ENCODE results near the gene EMILIN2.
"Not testable (repeated sequence)": the region's sequence is repeated elsewhere in the genome, so short reads cannot be mapped to it uniquely, and the experiment has no call there.

EMILIN2 gene

DNA sequence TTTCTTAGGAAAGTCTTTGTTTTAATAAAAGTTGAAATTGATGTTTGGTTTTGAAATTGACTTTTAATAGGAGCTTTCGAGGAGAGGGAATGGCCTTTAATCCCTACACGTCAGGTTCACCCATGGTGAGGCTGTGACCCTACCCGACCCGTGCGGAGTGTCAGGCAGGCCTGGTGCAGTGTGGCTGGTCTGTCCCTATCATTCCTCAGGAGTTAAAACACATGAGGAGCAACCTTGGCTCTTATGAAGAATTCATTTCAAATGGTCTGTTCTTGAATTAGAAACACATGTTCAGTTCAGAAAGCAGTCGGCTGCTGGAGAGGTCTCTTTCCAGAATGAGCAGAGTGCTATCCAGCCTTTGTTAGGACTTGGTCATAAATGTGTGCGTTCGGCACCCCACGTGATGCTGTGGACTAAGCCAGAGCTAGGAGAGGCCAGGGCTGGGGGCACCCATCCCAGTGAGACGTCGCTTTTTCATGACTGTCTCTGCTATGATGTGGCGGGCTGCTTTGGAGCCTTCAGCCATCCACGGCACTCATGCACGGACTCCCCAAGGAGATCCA, 54.7 kb downstream of the EMILIN2 start:
- no peak for DNase-seq

DNA sequence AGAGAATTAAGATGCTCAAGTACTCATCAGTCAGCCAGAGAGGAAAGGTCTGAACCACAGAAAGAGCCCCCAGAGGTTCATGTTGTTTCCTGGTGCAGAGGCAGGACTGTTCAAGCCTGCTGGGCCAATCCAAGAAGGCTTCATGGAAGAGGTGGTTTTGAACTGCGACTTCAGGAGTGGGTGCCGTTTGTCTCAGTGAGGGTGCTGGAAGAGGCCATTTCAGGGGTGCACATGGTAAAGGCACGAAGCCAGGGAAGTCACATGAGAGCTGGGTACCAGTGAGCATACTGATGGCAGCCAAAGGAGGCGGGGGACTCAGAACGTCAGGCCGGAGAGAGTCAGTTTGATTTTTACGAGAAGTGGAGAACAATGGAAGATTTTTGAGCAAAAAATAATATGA, 55.5 kb downstream of the EMILIN2 start:
- DNase-seq = no peak

GRCh38 chr18:2903006-2903405, 56.2 kb downstream of the EMILIN2 start:
- no peak for DNase-seq

DNA sequence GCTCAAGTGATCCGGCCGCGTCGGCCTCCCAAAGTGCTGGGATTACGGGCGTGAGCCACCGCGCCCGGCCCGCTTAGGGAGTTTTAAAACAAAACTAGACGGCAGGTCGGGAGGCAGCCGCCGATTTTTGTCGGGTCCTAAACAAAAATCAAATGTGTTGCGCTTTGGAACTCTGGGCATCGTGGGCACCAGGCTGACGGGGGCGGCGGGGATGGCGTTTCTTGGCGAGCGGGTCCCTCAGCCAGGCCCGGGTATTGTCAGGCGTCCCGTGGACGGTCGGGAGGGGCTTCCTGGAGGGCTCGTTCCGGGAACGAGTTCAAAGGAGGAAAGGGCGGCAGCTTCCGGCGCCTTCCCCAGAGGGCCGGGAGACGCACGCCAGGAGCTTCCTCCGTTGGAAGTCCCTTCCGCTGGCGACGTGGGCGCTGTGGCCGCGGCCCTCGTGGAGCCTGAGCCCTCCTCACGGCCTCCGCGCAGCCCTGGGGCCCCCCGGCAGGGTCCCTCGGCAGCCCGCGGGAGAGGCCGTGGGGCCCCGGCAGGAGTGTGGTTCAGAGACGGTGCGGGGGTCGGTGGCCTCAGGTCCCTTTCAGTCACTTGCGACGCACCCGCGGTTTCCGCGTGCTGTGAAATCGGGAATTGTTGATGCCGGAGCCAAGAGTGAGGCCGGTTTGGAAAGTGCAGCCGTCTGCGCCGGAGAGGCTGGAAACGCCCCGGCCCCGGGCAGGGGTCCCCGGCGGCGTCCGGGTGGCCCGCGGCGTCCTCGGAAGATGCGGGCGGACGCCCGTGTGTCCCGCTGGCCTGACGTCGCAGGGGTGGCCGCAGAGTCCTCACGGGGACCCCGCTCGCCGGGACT, 59.3 kb downstream of the EMILIN2 start:
- no peak for DNase-seq

- no peak for DNase-seq
Observed at GRCh38 chr18:2906704-2907549, 60.1 kb downstream of the EMILIN2 start.

- DNase-seq = no peak
Observed at GRCh38 chr18:2907550-2908135, 60.8 kb downstream of the EMILIN2 start.

- DNase-seq = no peak
Observed at GRCh38 chr18:2908166-2908945, 61.5 kb downstream of the EMILIN2 start.

DNA sequence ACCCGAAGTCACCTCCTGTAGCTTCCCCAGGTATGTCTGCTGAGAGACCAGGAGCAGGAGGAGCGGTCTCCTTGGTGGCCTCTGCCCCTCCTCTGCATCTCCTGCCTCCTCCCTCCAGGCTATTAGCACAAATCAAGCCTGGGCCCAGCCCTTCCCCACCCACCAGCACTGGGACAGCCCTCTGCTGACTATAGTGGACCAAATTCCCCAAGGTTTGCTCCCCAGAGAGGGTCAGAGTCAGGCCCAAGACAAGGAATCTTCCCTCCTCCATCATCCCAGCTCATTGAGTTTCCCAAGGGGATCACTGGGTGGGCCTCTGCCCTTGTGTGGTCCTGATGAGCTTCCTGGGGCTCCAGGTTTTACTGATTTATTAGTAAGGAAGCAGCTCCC, 62.1 kb downstream of the EMILIN2 start:
- no peak for DNase-seq

- no peak for DNase-seq
Observed at GRCh38 chr18:2909431-2910140, 62.8 kb downstream of the EMILIN2 start.

GRCh38 chr18:2910261-2910660, 63.5 kb downstream of the EMILIN2 start:
- DNase-seq = no peak

DNA sequence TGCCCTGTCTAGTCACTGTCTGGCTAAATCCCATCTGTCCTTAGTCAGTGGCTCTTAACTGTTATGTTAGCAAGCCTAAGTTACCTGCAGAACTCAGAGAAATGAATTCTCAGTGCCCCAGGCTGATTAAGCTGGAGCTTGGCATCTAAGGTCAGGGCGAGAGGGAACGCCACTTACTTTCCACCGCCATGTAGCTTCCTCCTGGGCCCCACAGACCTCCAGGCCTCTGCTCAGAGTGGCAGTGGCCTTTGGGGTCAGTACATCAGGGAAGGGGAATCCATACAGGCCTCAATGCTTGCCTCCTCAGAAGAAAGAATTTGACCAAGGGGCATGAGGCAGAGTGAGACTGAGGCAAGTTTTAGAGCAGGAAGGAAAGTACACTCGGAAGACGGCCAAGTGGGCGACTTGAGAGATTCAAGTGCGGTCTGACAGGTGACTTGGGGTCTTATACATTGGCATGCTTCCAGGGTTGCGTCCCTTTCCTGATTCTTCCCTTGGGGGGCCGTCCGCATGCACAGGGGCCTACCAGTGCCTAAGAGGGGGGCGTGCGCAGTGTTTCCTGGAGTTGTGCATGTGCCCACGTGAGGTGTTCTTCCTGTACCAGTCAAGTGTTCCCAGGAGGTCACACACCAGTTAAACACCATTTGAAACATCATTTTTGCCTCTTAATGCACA, 64.1 kb downstream of the EMILIN2 start:
- no peak for DNase-seq

DNA sequence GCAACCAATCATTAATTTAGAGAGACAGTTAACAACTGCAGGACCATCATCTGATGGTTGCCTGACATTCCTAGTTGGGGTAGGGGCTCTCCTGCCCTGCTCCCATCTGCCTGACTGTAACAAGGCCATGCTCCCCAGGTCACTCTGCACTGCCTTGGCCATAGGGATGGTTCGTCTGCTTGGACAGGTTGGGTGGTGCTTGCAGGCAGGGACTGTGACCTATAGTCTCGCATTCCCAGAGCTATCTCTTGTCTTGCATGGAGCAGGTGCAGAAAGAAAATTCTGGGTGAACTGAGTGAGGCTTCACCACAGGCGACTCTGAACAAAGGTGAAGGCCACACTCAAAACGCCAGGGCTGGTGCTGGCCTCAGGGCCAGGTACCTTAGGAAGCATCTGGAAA, 64.7 kb downstream of the EMILIN2 start:
- no peak for DNase-seq

DNA sequence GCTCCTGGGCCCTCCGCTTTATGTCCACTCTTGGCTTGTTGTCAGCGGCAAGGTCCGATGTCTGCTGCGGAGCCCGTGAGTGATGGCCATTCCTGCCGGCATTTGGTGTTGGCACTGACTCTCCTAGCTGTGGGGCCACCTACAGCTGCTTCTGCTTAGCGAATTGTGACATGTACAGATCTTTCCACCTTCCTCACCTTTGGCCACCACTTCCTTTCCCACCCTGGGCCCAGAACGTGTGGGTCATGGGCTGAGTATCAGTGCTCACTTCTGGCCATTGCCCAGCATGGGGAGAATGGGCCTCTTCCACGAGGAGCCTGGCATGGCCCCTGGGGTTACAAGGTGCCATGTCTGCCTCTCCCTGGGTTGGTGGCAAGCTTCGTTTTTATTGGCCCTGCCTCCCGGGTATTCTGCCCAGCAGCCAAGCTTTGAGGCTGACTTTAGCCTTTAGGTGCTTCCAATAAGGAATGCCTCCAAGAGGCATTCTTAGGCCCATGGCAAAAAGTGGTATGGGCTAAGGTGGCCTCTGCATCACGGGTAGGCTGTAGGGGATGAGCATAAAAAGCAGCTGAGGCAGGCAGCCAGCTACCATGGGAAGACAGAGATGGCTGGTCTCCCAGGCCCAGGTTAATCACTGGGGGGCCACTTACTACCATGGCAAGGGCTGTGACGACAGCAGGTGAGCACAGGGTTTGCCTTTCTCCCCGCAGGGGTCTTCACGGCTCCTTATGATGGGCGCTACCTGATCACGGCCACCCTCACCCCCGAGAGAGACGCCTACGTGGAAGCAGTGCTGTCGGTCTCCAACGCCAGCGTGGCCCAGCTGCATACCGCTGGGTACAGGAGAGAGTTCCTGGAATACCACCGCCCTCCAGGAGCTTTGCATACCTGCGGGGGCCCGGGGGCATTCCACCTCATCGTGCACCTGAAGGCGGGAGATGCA, 65.8 kb downstream of the EMILIN2 start:
- DNase-seq = no peak

DNA sequence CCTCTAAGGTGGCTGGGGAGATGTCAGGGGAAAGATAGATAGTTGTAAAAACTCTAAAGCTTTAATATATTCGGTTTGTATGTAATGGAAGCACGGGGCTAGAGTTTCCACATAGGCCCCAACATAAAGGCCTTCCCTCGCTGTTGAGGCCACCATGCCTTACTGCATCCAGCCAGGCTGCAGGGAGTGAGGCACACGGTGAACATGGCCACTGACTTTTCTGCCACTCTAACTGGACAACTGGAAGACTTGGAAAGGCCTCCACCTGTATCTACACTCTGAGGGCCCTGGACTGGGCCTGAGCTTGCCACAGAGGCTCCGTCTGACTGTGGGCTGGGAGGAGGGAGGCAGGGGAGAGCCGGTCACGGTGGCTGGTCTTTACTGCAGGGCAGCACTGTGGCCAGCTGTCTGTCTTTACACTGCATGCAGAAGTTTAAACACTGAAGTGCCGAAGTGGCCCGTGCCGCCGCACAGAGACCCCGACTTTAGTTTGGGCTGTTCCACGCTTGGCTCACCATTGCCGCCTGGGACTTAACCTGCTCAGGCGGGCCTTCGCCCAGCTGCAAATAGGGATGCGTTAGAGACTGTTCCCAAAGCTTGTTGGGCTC, 66.7 kb downstream of the EMILIN2 start:
- no peak for DNase-seq

DNA sequence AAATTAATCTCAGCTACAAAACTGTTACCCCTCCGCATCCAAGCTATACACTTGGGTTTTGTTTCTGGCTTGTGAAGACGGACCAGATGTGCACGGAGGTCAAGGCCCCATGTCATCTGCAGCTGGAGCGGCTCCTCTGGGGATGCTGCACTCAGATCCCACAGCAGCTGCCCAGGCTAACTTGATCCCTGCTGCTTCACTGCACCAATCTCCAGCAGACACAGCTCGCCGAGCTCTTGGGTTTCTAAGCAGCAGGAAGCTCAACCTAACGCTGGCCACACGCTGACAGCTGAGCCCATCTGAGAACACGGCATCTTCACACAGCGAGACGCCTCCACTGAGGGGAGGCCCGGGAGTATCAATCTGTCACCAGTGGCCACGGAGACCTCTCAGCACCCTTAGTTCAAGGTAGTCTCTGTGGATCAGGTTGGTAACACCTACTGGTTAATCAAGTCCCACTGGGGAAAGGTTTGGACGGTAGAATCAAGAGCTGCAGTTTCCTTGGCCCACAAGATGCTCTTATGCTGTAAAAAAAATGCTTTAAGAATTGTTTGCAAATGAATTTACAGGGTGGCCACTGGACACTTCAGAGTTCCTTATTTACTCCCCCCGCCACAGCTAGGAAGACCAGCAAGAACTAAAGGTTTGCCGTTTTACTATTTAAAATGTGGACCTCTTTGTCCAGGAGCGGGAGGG, 67.5 kb downstream of the EMILIN2 start:
- DNase-seq = no peak

DNA sequence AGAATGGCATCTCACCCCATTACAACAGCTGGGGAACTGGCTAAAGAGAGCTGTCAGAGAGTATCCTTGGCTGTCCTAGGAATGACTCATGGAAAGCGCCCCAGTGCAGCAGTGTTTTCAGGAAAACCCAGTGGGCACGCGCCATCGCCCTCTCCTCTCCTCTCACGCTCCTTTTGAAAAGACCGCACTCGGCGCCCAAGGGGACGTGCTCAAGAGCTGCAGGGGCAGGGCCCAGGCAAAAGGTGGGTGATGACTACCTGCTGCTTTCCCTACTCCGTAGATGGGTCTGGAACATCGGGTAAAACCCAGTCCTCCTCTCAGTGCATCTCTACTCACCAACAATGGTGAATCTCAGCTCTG, 68.1 kb downstream of the EMILIN2 start:
- no peak for DNase-seq

GRCh38 chr18:2915486-2915885, 68.7 kb downstream of the EMILIN2 start:
- not testable (repeated sequence) for DNase-seq

DNA sequence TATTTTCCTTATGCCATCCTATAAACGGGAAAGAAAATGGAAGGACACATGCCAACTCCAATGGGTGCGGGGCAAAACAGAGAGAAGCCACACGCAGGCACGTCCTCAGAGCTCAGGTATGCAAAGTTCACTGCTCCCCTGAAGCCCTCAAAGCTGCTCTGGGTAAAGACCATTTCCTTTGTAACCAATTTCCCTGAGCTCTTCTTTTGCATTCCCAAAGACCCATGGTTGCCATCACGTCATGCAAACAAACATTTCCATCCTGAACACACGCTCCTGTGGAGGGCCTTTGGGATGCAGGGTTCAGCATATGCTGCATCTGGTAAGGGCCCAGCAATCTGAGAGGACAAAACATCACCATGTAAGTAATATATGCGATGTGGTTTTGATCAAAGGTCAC, 69.4 kb downstream of the EMILIN2 start:
- DNase-seq = no peak
